HepG2 (cell line): Measurements from ENCODE around the gene INTS12. TPM values are rescaled to one million over a fixed set of nuclear protein-coding genes. Genes with fewer than 3 reads are reported as not detected.

Experiments
- ARID2 ChIP-seq: sonication (generic); formaldehyde crosslinking; IDR thresholded peaks from 2 replicates; pipeline ENCODE4 v1.8.1; 2022; ENCODE audit warnings: mild to moderate bottlenecking, missing genetic modification reagents, borderline replicate concordance
- ERF ChIP-seq: IDR thresholded peaks from 2 replicates; pipeline ENCODE4 v1.6.1; 2018; ENCODE audit warnings: missing biosample characterization, missing genetic modification reagents
- KLF12 ChIP-seq: sonication (generic); formaldehyde crosslinking; IDR thresholded peaks from 2 replicates; pipeline ENCODE4 v1.4.0; 2020; ENCODE audit warnings: missing genetic modification reagents, borderline replicate concordance
- NBN ChIP-seq: fragments of 450-650 bp; conservative IDR thresholded peaks from 2 replicates; pipeline ENCODE4 v1.6.1; 2017
- TBP ChIP-seq: sonication (generic); formaldehyde crosslinking; IDR thresholded peaks from 2 replicates; pipeline ENCODE4 v1.5.0; 2020; ENCODE audit warnings: missing genetic modification reagents
- ZBTB7B ChIP-seq: sonication (generic); formaldehyde crosslinking; IDR thresholded peaks from 2 replicates; pipeline ENCODE4 v1.4.0; 2020; ENCODE audit warnings: missing genetic modification reagents
- ZIK1 ChIP-seq: sonication (generic); formaldehyde crosslinking; IDR thresholded peaks from 2 replicates; pipeline ENCODE4 v1.5.0; 2020; ENCODE audit warnings: mild to moderate bottlenecking, low read depth, missing genetic modification reagents, borderline replicate concordance
- ZNF180 ChIP-seq: sonication (generic); formaldehyde crosslinking; IDR thresholded peaks from 2 replicates; pipeline ENCODE4 v1.4.0; 2020; ENCODE audit warnings: low read depth, missing genetic modification reagents, borderline replicate concordance
- ZNF253 ChIP-seq: sonication (generic); formaldehyde crosslinking; IDR thresholded peaks from 2 replicates; pipeline ENCODE4 v1.8.0; 2022; ENCODE audit warnings: mild to moderate bottlenecking, missing genetic modification reagents, borderline replicate concordance
- ZNF282 ChIP-seq: fragments of 450-650 bp; IDR thresholded peaks from 2 replicates; pipeline ENCODE4 v1.6.1; 2018; ENCODE audit not compliant: partially characterized antibody
- ZNF496 ChIP-seq: sonication (generic); formaldehyde crosslinking; IDR thresholded peaks from 2 replicates; pipeline ENCODE4 v1.8.1; 2023; ENCODE audit warnings: mild to moderate bottlenecking, moderate library complexity, missing genetic modification reagents; ENCODE audit not compliant: insufficient replicate concordance
- ZNF816 ChIP-seq: sonication (generic); formaldehyde crosslinking; IDR thresholded peaks from 2 replicates; pipeline ENCODE4 v1.8.0; 2022; ENCODE audit warnings: missing genetic modification reagents, mild to moderate bottlenecking, borderline replicate concordance
- ZNF879 ChIP-seq: sonication (generic); formaldehyde crosslinking; IDR thresholded peaks from 2 replicates; pipeline ENCODE4 v1.8.1; 2023; ENCODE audit warnings: missing genetic modification reagents
- polyA plus RNA-seq, 8 experiments: library from polyadenylated mRNA; depleted of rRNA in 3 of 8; stranded (reverse) in 7 of 8; unstranded in 1 of 8; fragments of >200 nt; fragmentation: Illumina TruSeq in 4 of 8; extraction: Trizol in 4 of 8; gene quantifications; 2 replicates each; pipeline versions ENCODE4 v1.2.1 to v1.2.3, GENCODE V29; 2011 to 2016; ENCODE audit warnings: low read depth in 4 of 8, missing spikeins in 1 of 8, mixed read lengths in 1 of 8; ENCODE audit not compliant: insufficient read depth in 1 of 8
- total RNA-seq, 5 experiments: library from RNA; depleted of rRNA; stranded (reverse); fragments of >200 nt; fragmentation: Illumina TruSeq; extraction: Trizol; gene quantifications; 2 replicates each; pipeline ENCODE4 v1.2.3, GENCODE V29; 2016; ENCODE audit warnings: low read depth in 1 of 5
- TF ChIP-seq, protein P1 (sequence below), 2 experiments: sonication (generic) in 1 of 2; formaldehyde crosslinking in 1 of 2; IDR thresholded peaks; 2 replicates each; pipeline versions ENCODE4 v1.4.0 to v1.6.1; 2016 to 2020; ENCODE audit warnings: borderline replicate concordance in 1 of 2, low read depth in 1 of 2, mild to moderate bottlenecking in 1 of 2, missing genetic modification reagents in 1 of 2
- TF ChIP-seq, protein P2 (sequence below): sonication (generic); formaldehyde crosslinking; IDR thresholded peaks from 2 replicates; pipeline ENCODE4 v1.8.0; 2022; ENCODE audit warnings: missing genetic modification reagents, mild to moderate bottlenecking, moderate library complexity, borderline replicate concordance
- TF ChIP-seq, protein P3 (sequence below): sonication (generic); formaldehyde crosslinking; IDR thresholded peaks from 2 replicates; pipeline ENCODE4 v1.8.0; 2022; ENCODE audit warnings: mild to moderate bottlenecking, missing genetic modification reagents, moderate library complexity

Gene INTS12
- total and polyA plus RNA-seq, 2 of the 13 experiments (the other 11 are each of a cell fraction or from before 2014, with no cell fraction given): 20.2 to 21.1 TPM

DNA sequence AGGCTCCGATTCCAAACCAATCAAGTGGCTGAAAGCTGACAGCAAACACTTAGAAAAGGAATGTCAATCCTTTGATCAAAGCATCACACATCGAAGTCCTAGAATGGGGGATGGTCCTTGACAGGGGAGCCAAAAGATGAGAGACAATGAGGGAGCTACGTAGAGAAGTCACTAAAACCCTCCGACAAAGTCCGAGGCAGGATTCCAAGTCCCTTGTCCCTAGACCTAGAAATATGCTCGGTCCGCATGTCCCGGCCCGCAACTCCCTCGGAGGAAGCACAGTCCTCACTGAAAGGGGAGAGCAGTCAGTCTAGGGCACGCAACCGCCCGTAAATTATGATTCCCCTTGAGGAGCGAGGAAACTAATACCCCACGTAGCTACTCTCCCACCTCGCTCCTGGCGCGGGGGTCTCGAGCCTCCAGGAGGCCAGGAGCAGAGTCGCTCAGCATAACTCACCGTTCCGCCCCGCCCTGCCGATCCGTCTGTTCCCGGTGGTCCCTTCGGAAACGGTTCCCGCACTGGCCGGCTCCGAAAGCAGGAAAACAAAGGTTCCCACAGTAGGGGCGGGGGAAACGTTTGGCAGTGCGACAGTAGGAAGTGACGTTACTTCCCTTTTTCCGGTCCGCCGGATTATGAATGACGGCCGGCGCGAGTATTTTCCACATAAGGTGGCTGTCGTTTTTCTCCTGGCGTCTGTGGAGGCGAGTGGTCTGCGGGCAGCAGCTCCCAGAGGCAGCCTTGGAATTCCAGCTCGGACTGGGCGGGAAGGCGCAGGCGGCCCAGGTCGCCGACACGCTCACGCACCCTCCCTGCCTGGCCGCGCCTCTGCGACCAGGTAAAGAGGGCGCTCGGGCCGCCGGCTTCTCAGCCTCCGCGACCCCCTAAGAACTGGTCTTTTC, at the start of gene INTS12, which contains the start of gene GSTCD (continued):
- TF ChIP-seq, protein P1, sequence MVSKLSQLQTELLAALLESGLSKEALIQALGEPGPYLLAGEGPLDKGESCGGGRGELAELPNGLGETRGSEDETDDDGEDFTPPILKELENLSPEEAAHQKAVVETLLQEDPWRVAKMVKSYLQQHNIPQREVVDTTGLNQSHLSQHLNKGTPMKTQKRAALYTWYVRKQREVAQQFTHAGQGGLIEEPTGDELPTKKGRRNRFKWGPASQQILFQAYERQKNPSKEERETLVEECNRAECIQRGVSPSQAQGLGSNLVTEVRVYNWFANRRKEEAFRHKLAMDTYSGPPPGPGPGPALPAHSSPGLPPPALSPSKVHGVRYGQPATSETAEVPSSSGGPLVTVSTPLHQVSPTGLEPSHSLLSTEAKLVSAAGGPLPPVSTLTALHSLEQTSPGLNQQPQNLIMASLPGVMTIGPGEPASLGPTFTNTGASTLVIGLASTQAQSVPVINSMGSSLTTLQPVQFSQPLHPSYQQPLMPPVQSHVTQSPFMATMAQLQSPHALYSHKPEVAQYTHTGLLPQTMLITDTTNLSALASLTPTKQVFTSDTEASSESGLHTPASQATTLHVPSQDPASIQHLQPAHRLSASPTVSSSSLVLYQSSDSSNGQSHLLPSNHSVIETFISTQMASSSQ (IDR thresholded peaks at IDR 0.05; ENCODE audit: low read depth): peak; percentile 64
- TF ChIP-seq, protein P1 (CRISPR knock-in tag; IDR thresholded peaks at IDR 0.05; ENCODE audit: borderline replicate concordance): peak; percentile 90
- peak; percentile 97 for TF ChIP-seq ZNF816 (CRISPR knock-in tag)
- TF ChIP-seq ZNF180 (CRISPR knock-in tag): no peak
- peak; percentile 95 for TF ChIP-seq ERF
- 0 out of 2 replicates have a peak, but pooled peaks have one; percentile 92 for TF ChIP-seq ZNF253 (CRISPR knock-in tag)
- TF ChIP-seq ZNF879 (CRISPR knock-in tag): no peak
- peak; percentile 94; the same call in 1 of the 2 replicates for TF ChIP-seq ZBTB7B (CRISPR knock-in tag)
- peak; percentile 95 for TF ChIP-seq ZIK1
- TF ChIP-seq ZNF496 (CRISPR knock-in tag): no peak
- TF ChIP-seq TBP (CRISPR knock-in tag): 0 out of 2 replicates have a peak, but pooled peaks have one; percentile 42
- TF ChIP-seq, protein P2, sequence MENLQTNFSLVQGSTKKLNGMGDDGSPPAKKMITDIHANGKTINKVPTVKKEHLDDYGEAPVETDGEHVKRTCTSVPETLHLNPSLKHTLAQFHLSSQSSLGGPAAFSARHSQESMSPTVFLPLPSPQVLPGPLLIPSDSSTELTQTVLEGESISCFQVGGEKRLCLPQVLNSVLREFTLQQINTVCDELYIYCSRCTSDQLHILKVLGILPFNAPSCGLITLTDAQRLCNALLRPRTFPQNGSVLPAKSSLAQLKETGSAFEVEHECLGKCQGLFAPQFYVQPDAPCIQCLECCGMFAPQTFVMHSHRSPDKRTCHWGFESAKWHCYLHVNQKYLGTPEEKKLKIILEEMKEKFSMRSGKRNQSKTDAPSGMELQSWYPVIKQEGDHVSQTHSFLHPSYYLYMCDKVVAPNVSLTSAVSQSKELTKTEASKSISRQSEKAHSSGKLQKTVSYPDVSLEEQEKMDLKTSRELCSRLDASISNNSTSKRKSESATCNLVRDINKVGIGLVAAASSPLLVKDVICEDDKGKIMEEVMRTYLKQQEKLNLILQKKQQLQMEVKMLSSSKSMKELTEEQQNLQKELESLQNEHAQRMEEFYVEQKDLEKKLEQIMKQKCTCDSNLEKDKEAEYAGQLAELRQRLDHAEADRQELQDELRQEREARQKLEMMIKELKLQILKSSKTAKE (CRISPR knock-in tag): peak; percentile 74
- peak; percentile 97; the same call in 1 of the 2 replicates for TF ChIP-seq KLF12 (CRISPR knock-in tag)
- TF ChIP-seq, protein P3, sequence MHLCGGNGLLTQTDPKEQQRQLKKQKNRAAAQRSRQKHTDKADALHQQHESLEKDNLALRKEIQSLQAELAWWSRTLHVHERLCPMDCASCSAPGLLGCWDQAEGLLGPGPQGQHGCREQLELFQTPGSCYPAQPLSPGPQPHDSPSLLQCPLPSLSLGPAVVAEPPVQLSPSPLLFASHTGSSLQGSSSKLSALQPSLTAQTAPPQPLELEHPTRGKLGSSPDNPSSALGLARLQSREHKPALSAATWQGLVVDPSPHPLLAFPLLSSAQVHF (CRISPR knock-in tag): peak; percentile 92; the same call in 1 of the 2 replicates
- TF ChIP-seq ARID2: peak; percentile 99
- TF ChIP-seq ZNF282: no peak
- no peak for TF ChIP-seq NBN
